Fibroblast of pulmonary artery (primary cell): ENCODE measurements around the gene CNNM3.

Experiments
- DNase-seq: peaks from one replicate; pipeline ENCODE4 v3.0.0-alpha.2; 2010; ENCODE audit warnings: low read depth
- H3K4me3 ChIP-seq: replicated peaks from 2 replicates; pipeline ENCODE4 v1.5.1; 2011; ENCODE audit warnings: low read depth, mild to moderate bottlenecking, control low read depth, low read length, moderate library complexity
- CTCF ChIP-seq: IDR thresholded peaks from 2 replicates; pipeline ENCODE4 v1.5.1; 2011; ENCODE audit warnings: mild to moderate bottlenecking, control low read depth, low read length, inconsistent platforms; ENCODE audit errors: missing control alignments

Gene CNNM3

GRCh38 chr2:96811917-96812316 is 4.2 kb upstream of the CNNM3 start:
- DNase-seq: peak; percentile 44
- TF ChIP-seq CTCF: no peak
- no peak overlapping the region for H3K4me3 ChIP-seq

- no peak overlapping the region for H3K4me3 ChIP-seq
- TF ChIP-seq CTCF: no peak
- DNase-seq: no peak
These were observed 2.4 kb upstream of the CNNM3 start for GRCh38 chr2:96813656-96814055.

- TF ChIP-seq CTCF: no peak
- peak; percentile 59 for DNase-seq
- H3K4me3 ChIP-seq: peak overlapping the region; percentile 65
These were observed 542 bp upstream of the CNNM3 start for GRCh38 chr2:96815326-96816126.

GRCh38 chr2:96816836-96817702 is 1.0 kb downstream of the CNNM3 start:
- TF ChIP-seq CTCF: no peak
- H3K4me3 ChIP-seq: peak overlapping the region; percentile 65
- DNase-seq: peak; percentile 26

GRCh38 chr2:96817882-96818281 is 1.8 kb downstream of the CNNM3 start:
- no peak for DNase-seq
- no peak overlapping the region for H3K4me3 ChIP-seq

More at GRCh38 chr2:96817882-96818281, 1.8 kb downstream of the CNNM3 start:
- TF ChIP-seq CTCF: no peak
